Neural cell (in vitro differentiated cells): ENCODE results near the gene PAQR5. TPM values are rescaled to one million over a fixed set of nuclear protein-coding genes. Genes with fewer than 3 reads are reported as not detected.

ENCODE experiments used
- H2AFZ ChIP-seq: fragments of 200-600, 300-800 bp; sonication (generic), shearing (Covaris generic); 2 replicates; pipeline ENCODE4 v1.6.0; 2014; ENCODE audit warnings: low read depth, mild to moderate bottlenecking, antibody characterized with exemption, low read length, moderate library complexity
- H3F3A ChIP-seq: fragments of 200-600 bp; shearing (Covaris generic); 2 replicates; pipeline ENCODE4 v1.6.1; 2016; ENCODE audit warnings: mild to moderate bottlenecking, moderate library complexity, mixed read lengths, antibody characterized with exemption, low read length; ENCODE audit not compliant: insufficient read depth, poor library complexity, severe bottlenecking
- H3K27ac ChIP-seq: fragments of 200-600, 300-800 bp; sonication (generic), shearing (Covaris generic); 2 replicates; pipeline ENCODE4 v1.5.1; 2014; ENCODE audit warnings: mild to moderate bottlenecking, low read length, moderate library complexity
- H3K27me3 ChIP-seq: fragments of 300-800, 200-600 bp; sonication (generic), shearing (Covaris generic); 2 replicates; pipeline ENCODE4 v1.6.0; 2014; ENCODE audit warnings: mild to moderate bottlenecking, low read depth, low read length, moderate library complexity; ENCODE audit not compliant: insufficient read depth
- H3K36me3 ChIP-seq: fragments of 300-800, 200-600 bp; sonication (generic), shearing (Covaris generic); 2 replicates; pipeline ENCODE4 v1.5.1; 2014; ENCODE audit warnings: mild to moderate bottlenecking, antibody characterized with exemption, low read length, moderate library complexity; ENCODE audit not compliant: insufficient read depth
- H3K4me2 ChIP-seq: fragments of 300-800, 200-600 bp; sonication (generic), shearing (Covaris generic); 2 replicates; pipeline ENCODE4 v1.6.0; 2014; ENCODE audit warnings: mild to moderate bottlenecking, low read length
- H3K4me3 ChIP-seq: fragments of 300-800, 200-600 bp; sonication (generic), shearing (Covaris generic); 2 replicates; pipeline ENCODE4 v1.5.1; 2014; ENCODE audit warnings: mild to moderate bottlenecking, low read length, moderate library complexity
- H3K79me2 ChIP-seq: fragments of 200-600 bp; shearing (Covaris generic); replicated peaks from 2 replicates; pipeline ENCODE4 v1.6.0; 2014; ENCODE audit warnings: mild to moderate bottlenecking, low read length, moderate library complexity; ENCODE audit not compliant: insufficient read depth
- H3K9ac ChIP-seq: fragments of 300-800, 200-600 bp; sonication (generic), shearing (Covaris generic); 2 replicates; pipeline ENCODE4 v1.6.1; 2016; ENCODE audit warnings: mild to moderate bottlenecking, low read length, mixed read lengths
- H3K9me2 ChIP-seq: fragments of 200-600 bp; shearing (Covaris generic); 2 replicates; pipeline ENCODE4 v1.6.1; 2016; ENCODE audit warnings: mild to moderate bottlenecking, low read length, mixed read lengths; ENCODE audit not compliant: insufficient read depth
- H3K9me3 ChIP-seq: fragments of 200-600, 300-800 bp; sonication (generic), shearing (Covaris generic); 2 replicates; pipeline ENCODE4 v1.6.1; 2016; ENCODE audit warnings: mild to moderate bottlenecking, mixed run types, low read length, moderate library complexity, mixed read lengths
- H4K20me1 ChIP-seq: fragments of 200-600 bp; shearing (Covaris generic); 2 replicates; pipeline ENCODE4 v1.6.1; 2016; ENCODE audit warnings: mild to moderate bottlenecking, mixed run types; ENCODE audit not compliant: insufficient read depth
- EP300 ChIP-seq: fragments of 450-650 bp; conservative IDR thresholded peaks from 2 replicates; pipeline ENCODE4 v1.6.1; 2014; ENCODE audit warnings: antibody characterized with exemption, mild to moderate bottlenecking, moderate library complexity; ENCODE audit not compliant: poor library complexity, severe bottlenecking
- EZH2 ChIP-seq: fragments of 200-600, 300-800 bp; shearing (Covaris generic), sonication (generic); IDR thresholded peaks from 2 replicates; pipeline ENCODE4 v1.6.1; 2014; ENCODE audit warnings: antibody characterized with exemption, low read length, borderline replicate concordance, mild to moderate bottlenecking; ENCODE audit not compliant: insufficient read depth, poor library complexity, severe bottlenecking
- MXI1 ChIP-seq: fragments of 450-650 bp; conservative IDR thresholded peaks from 2 replicates; pipeline ENCODE4 v1.6.1; 2014; ENCODE audit warnings: antibody characterized with exemption, mild to moderate bottlenecking; ENCODE audit not compliant: poor library complexity, severe bottlenecking
- POLR2AphosphoS5 ChIP-seq: IDR thresholded peaks from 2 replicates; pipeline ENCODE4 v1.6.1; 2012
- RAD21 ChIP-seq: fragments of 450-650 bp; conservative IDR thresholded peaks from 2 replicates; pipeline ENCODE4 v1.6.1; 2014; ENCODE audit warnings: antibody characterized with exemption, mild to moderate bottlenecking, moderate library complexity
- SMC3 ChIP-seq: fragments of 450-650 bp; conservative IDR thresholded peaks from 2 replicates; pipeline ENCODE4 v1.6.1; 2014; ENCODE audit warnings: antibody characterized with exemption, mild to moderate bottlenecking, moderate library complexity; ENCODE audit not compliant: poor library complexity
- TAF1 ChIP-seq: IDR thresholded peaks from 2 replicates; pipeline ENCODE4 v1.6.1; 2012; ENCODE audit warnings: low read depth
- polyA plus RNA-seq: library from polyadenylated mRNA; depleted of rRNA; stranded (reverse); fragments of >200 nt; gene quantifications from 2 replicates; pipeline ENCODE4 v1.2.3, GENCODE V29; 2014
- TF ChIP-seq, protein P1 (sequence below): IDR thresholded peaks from 2 replicates; pipeline ENCODE4 v1.6.1; 2012; ENCODE audit warnings: borderline replicate concordance
- TF ChIP-seq, protein P2 (sequence below): fragments of 450-650 bp; IDR thresholded peaks from 2 replicates; pipeline ENCODE4 v1.5.1; 2014; ENCODE audit warnings: antibody characterized with exemption, mild to moderate bottlenecking, moderate library complexity; ENCODE audit not compliant: poor library complexity, severe bottlenecking

The PAQR5 gene
- polyA plus RNA-seq, 1 donor from 2014 or later, result not detected

DNA sequence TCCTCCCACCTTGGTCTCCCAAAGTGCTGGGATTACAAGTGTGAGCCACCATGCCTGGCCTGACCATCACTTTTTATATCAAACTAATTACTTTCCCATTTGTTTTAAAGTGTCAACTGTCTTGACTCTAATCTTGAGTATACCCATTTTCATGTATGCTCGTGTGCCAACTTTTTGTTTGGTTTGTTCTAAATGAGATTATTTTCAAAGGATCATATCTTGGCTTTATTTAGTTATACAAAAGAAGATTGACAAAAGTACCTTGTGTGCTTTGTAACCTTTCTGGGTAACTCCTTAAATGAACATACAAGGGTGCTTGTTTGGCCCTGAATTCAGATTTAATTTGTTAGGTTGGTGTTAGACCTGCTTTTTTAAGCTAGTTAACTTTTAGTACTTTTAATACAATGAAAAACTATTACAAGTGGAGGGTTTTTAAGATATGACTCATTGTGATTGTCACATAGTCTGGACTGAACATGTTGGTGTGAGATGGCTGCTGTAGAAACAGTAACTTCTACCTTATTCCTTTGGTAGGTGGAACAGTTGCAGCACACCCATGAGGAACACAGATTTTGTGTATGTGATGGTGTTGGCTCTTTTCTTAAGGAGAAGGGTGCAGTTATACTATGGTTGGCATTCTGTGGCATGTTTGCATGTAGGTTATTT, 126.2 kb downstream of the PAQR5 start:
- H3K79me2 ChIP-seq, result no peaks in the 10 kb centered on the region
- H3K36me3 ChIP-seq, result no peaks in the 10 kb centered on the region
- H3K9ac ChIP-seq, result no peak overlapping the region
- no peaks in the 10 kb centered on the region for H4K20me1 ChIP-seq
- H3K4me2 ChIP-seq, result no peak overlapping the region
- H3K9me2 ChIP-seq, result no peaks in the 10 kb centered on the region
- no peaks in the 10 kb centered on the region for H3K27me3 ChIP-seq
- TF ChIP-seq TAF1 (no peak), EZH2 (no peak), RAD21 (no peak), POLR2AphosphoS5 (no peak), MXI1 (no peak), EP300 (no peak), SMC3 (no peak)
- TF ChIP-seq, protein P1, sequence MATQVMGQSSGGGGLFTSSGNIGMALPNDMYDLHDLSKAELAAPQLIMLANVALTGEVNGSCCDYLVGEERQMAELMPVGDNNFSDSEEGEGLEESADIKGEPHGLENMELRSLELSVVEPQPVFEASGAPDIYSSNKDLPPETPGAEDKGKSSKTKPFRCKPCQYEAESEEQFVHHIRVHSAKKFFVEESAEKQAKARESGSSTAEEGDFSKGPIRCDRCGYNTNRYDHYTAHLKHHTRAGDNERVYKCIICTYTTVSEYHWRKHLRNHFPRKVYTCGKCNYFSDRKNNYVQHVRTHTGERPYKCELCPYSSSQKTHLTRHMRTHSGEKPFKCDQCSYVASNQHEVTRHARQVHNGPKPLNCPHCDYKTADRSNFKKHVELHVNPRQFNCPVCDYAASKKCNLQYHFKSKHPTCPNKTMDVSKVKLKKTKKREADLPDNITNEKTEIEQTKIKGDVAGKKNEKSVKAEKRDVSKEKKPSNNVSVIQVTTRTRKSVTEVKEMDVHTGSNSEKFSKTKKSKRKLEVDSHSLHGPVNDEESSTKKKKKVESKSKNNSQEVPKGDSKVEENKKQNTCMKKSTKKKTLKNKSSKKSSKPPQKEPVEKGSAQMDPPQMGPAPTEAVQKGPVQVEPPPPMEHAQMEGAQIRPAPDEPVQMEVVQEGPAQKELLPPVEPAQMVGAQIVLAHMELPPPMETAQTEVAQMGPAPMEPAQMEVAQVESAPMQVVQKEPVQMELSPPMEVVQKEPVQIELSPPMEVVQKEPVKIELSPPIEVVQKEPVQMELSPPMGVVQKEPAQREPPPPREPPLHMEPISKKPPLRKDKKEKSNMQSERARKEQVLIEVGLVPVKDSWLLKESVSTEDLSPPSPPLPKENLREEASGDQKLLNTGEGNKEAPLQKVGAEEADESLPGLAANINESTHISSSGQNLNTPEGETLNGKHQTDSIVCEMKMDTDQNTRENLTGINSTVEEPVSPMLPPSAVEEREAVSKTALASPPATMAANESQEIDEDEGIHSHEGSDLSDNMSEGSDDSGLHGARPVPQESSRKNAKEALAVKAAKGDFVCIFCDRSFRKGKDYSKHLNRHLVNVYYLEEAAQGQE, result no peak
- TF ChIP-seq, protein P2, sequence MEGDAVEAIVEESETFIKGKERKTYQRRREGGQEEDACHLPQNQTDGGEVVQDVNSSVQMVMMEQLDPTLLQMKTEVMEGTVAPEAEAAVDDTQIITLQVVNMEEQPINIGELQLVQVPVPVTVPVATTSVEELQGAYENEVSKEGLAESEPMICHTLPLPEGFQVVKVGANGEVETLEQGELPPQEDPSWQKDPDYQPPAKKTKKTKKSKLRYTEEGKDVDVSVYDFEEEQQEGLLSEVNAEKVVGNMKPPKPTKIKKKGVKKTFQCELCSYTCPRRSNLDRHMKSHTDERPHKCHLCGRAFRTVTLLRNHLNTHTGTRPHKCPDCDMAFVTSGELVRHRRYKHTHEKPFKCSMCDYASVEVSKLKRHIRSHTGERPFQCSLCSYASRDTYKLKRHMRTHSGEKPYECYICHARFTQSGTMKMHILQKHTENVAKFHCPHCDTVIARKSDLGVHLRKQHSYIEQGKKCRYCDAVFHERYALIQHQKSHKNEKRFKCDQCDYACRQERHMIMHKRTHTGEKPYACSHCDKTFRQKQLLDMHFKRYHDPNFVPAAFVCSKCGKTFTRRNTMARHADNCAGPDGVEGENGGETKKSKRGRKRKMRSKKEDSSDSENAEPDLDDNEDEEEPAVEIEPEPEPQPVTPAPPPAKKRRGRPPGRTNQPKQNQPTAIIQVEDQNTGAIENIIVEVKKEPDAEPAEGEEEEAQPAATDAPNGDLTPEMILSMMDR, result no peak
- no peak overlapping the region for H2AFZ ChIP-seq
- no peak overlapping the region for H3K4me3 ChIP-seq
- H3K9me3 ChIP-seq, result no peaks in the 10 kb centered on the region
- H3K27ac ChIP-seq, result no peak overlapping the region
- H3F3A ChIP-seq, result no peaks in the 10 kb centered on the region

DNA sequence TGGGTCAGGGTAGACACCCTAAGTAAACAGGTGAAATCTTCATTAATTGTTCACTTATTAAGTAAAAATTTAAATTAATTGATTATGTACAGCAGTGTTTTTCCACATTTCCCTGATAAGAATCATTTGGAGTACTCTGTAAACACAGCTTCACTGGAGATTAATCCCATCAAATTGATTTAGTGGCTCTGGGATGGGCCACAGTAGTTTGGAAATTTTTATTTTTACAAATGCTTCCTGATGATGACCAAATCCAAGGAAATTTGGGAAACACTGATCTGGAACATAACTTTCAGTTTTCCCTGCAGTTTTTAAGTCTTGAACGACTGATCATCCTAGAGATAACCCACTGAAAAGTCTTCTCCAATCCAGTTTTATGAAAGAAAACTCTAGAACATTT, 135.1 kb downstream of the PAQR5 start:
- H3K79me2 ChIP-seq, result no peaks in the 10 kb centered on the region
- H3K36me3 ChIP-seq, result no peaks in the 10 kb centered on the region
- TF ChIP-seq TAF1 (no peak), SMC3 (no peak), EZH2 (no peak), RAD21 (no peak), POLR2AphosphoS5 (no peak), MXI1 (no peak)
- TF ChIP-seq, protein P1, result no peak
- TF ChIP-seq, protein P2, result no peak
- no peaks in the 10 kb centered on the region for H4K20me1 ChIP-seq
- H3K27ac ChIP-seq, result no peak overlapping the region
- no peaks in the 10 kb centered on the region for H3K9me3 ChIP-seq
- H3K4me3 ChIP-seq, result no peak overlapping the region
- H3F3A ChIP-seq, result no peaks in the 10 kb centered on the region
- H3K9me2 ChIP-seq, result no peaks in the 10 kb centered on the region
- H2AFZ ChIP-seq, result no peak overlapping the region
- H3K4me2 ChIP-seq, result no peak overlapping the region
- H3K27me3 ChIP-seq, result no peaks in the 10 kb centered on the region
- H3K9ac ChIP-seq, result no peak overlapping the region
